GM12878 (cell line): Measurements from ENCODE around the gene PDE6D. TPM values are rescaled to one million over a fixed set of nuclear protein-coding genes. Genes with fewer than 3 reads are reported as not detected.

Experiments used
- ATAC-seq: fragments of 200-7000 bp; cut with Tn5 transposase; 3 replicates; pipeline ENCODE4 v1.9.1; 2020; ENCODE audit warnings: mild to moderate bottlenecking, moderate library complexity
- BruUV-seq: library from RNA; stranded (reverse); fragments of 400-500 nt; replicated peaks from 2 replicates; lab custom pipeline; 2021; lab: Mats Ljungman, UMichigan
- CTCF ChIA-PET: fragments of 300-600 bp; sonication (Branson Sonifier 250); formaldehyde crosslinking; extraction: SDS; loops from one replicate; lab custom pipeline; 2021; ENCODE audit warnings: inconsistent platforms; lab: Yijun Ruan, JAX
- POLR2A ChIA-PET: fragments of 350-600 bp; formaldehyde crosslinking; extraction: SDS; loops from one replicate; lab custom pipeline; 2021; ENCODE audit warnings: inconsistent platforms; lab: Charles Lee
- RAD21 ChIA-PET: fragments of 300-600 bp; sonication (Branson Sonifier 250); formaldehyde crosslinking; loops from one replicate; lab custom pipeline; 2023; ENCODE audit warnings: antibody characterized with exemption; ENCODE audit not compliant: unreplicated experiment; lab: Charles Lee
- SMC1A ChIA-PET: fragments of 300-600 bp; sonication (Branson Sonifier 250); formaldehyde crosslinking; loops from one replicate; lab custom pipeline; 2023; ENCODE audit not compliant: unreplicated experiment, uncharacterized antibody; lab: Charles Lee
- DNase-seq: peaks from one replicate; pipeline ENCODE4 v3.0.0-alpha.2; 2011; ENCODE audit warnings: low read depth, low spot score
- FAIRE-seq: peaks from 3 replicates; lab custom pipeline; 2011; peaks lifted over from hg19 to GRCh38; lab: Jason Lieb, UNC
- H2AFZ ChIP-seq: 2 replicates; pipeline ENCODE4 v1.6.0; 2011; ENCODE audit warnings: low read depth, low read length, control low read depth; ENCODE audit not compliant: control insufficient read depth
- H3K27ac ChIP-seq: 2 replicates; pipeline ENCODE4 v1.5.1; 2011; ENCODE audit warnings: control low read depth; ENCODE audit not compliant: control insufficient read depth, insufficient read depth
- H3K27me3 ChIP-seq, 2 experiments: replicated peaks in 1 of 2; 2 replicates each; pipeline versions ENCODE4 v1.6.0 to v1.6.1; 2011; ENCODE audit warnings: low read length in 1 of 2; ENCODE audit not compliant: control insufficient read depth in 2 of 2, insufficient read depth in 2 of 2
- H3K36me3 ChIP-seq, 2 experiments: 2 replicates each; pipeline ENCODE4 v1.5.1; 2011; ENCODE audit warnings: low read length in 1 of 2; ENCODE audit not compliant: control insufficient read depth in 2 of 2, insufficient read depth in 2 of 2
- H3K4me1 ChIP-seq: 2 replicates; pipeline ENCODE4 v1.6.1; 2011; ENCODE audit warnings: mild to moderate bottlenecking, low read length, moderate library complexity, mixed read lengths; ENCODE audit not compliant: control insufficient read depth, insufficient read depth
- H3K4me2 ChIP-seq: 2 replicates; pipeline ENCODE4 v1.6.0; 2011; ENCODE audit warnings: control low read depth; ENCODE audit not compliant: control insufficient read depth, insufficient read depth
- H3K4me3 ChIP-seq: fragments of 200-600 bp; sonication (generic); 2 replicates; pipeline ENCODE4 v1.5.1; 2016
- H3K79me2 ChIP-seq: 2 replicates; pipeline ENCODE4 v1.6.0; 2011; ENCODE audit warnings: low read length; ENCODE audit not compliant: control insufficient read depth, insufficient read depth
- H3K9ac ChIP-seq: 2 replicates; pipeline ENCODE4 v1.8.0; 2011; ENCODE audit warnings: low read length, control low read depth, mixed read lengths; ENCODE audit not compliant: control insufficient read depth, insufficient read depth
- H3K9me3 ChIP-seq: replicated peaks from 3 replicates; pipeline ENCODE4 v1.5.1; 2011; ENCODE audit warnings: mild to moderate bottlenecking, low read length; ENCODE audit not compliant: control insufficient read depth, insufficient read depth
- H4K20me1 ChIP-seq: 2 replicates; pipeline ENCODE4 v1.6.0; 2011; ENCODE audit not compliant: control insufficient read depth, insufficient read depth
- ATF7 ChIP-seq: fragments of 450-650 bp; IDR thresholded peaks from 2 replicates; pipeline ENCODE4 v1.6.1; 2016; ENCODE audit warnings: low read depth, mild to moderate bottlenecking
- CBFB ChIP-seq: IDR thresholded peaks from 2 replicates; pipeline ENCODE4 v1.6.1; 2016; ENCODE audit warnings: antibody characterized with exemption, low read depth
- CREB1 ChIP-seq: IDR thresholded peaks from 2 replicates; pipeline ENCODE4 v1.6.1; 2012; ENCODE audit warnings: low read depth, mild to moderate bottlenecking, inconsistent platforms
- CREM ChIP-seq: IDR thresholded peaks from 2 replicates; pipeline ENCODE4 v1.6.1; 2014; ENCODE audit warnings: antibody characterized with exemption, low read depth
- EED ChIP-seq: sonication (generic); IDR thresholded peaks from 2 replicates; pipeline ENCODE4 v1.6.1; 2016; ENCODE audit warnings: antibody characterized with exemption, low read depth
- FOXM1 ChIP-seq: IDR thresholded peaks from 2 replicates; pipeline ENCODE4 v1.6.1; 2012; ENCODE audit warnings: low read depth, mild to moderate bottlenecking, inconsistent platforms, low read length, moderate library complexity
- HCFC1 ChIP-seq: fragments of 150-350 bp; IDR thresholded peaks from 2 replicates; pipeline ENCODE4 v1.6.1; 2014; ENCODE audit warnings: low read length
- JUNB ChIP-seq: IDR thresholded peaks from 2 replicates; pipeline ENCODE4 v1.6.1; 2016; ENCODE audit warnings: antibody characterized with exemption, mild to moderate bottlenecking
- LARP7 ChIP-seq: fragments of 450-650 bp; IDR thresholded peaks from 2 replicates; pipeline ENCODE4 v1.6.1; 2017; ENCODE audit warnings: mild to moderate bottlenecking
- PML ChIP-seq: IDR thresholded peaks from 2 replicates; pipeline ENCODE4 v1.6.1; 2012; ENCODE audit warnings: low read length, inconsistent platforms
- RFX5 ChIP-seq: IDR thresholded peaks from 2 replicates; pipeline ENCODE4 v1.6.1; 2011; ENCODE audit warnings: low read depth, low read length, improper control_type of control experiment
- SIX5 ChIP-seq: IDR thresholded peaks from 2 replicates; pipeline ENCODE4 v1.6.1; 2011; ENCODE audit warnings: mild to moderate bottlenecking, low read depth, low read length, moderate library complexity; ENCODE audit not compliant: severe bottlenecking
- SMARCA5 ChIP-seq: fragments of 450-650 bp; IDR thresholded peaks from 2 replicates; pipeline ENCODE4 v1.6.1; 2017; ENCODE audit warnings: mild to moderate bottlenecking
- SUPT20H ChIP-seq: IDR thresholded peaks from 2 replicates; pipeline ENCODE4 v1.6.1; 2011; ENCODE audit warnings: low read depth, mild to moderate bottlenecking, low read length, moderate library complexity, borderline replicate concordance; ENCODE audit not compliant: control insufficient read depth
- TCF12 ChIP-seq: IDR thresholded peaks from 2 replicates; pipeline ENCODE4 v1.6.1; 2011; ENCODE audit warnings: low read depth, mild to moderate bottlenecking, low read length
- TCF3 ChIP-seq: IDR thresholded peaks from 2 replicates; pipeline ENCODE4 v1.6.1; 2012; ENCODE audit warnings: low read depth, mild to moderate bottlenecking, low read length, borderline replicate concordance; ENCODE audit not compliant: insufficient read depth
- ZNF622 ChIP-seq: fragments of 450-650 bp; IDR thresholded peaks from 2 replicates; pipeline ENCODE4 v1.6.1; 2017; ENCODE audit warnings: mild to moderate bottlenecking, inconsistent platforms
- ZZZ3 ChIP-seq: IDR thresholded peaks from 2 replicates; pipeline ENCODE4 v1.6.1; 2011; ENCODE audit warnings: low read depth; ENCODE audit not compliant: control insufficient read depth, insufficient read length
- WGBS: methylation state at CpG from one replicate; pipeline ENCODE4 v1.1.6; 2016; ENCODE audit warnings: low lambda C conversion rate; ENCODE audit not compliant: insufficient replicate concordance, insufficient coverage; ENCODE audit errors: missing lambda C conversion rate; 5-methylcytosine and 5-hydroxymethylcytosine counted together
- in situ Hi-C: fragments of 300-500 bp; cut with MboI; formaldehyde crosslinking; loops from 9 replicates; pipeline ENCODE4 v1.14.3; 2018; ENCODE audit warnings: mixed read lengths
- intact Hi-C: fragments of 100-400 bp; cut with micrococcal nuclease; formaldehyde crosslinking; loops from one replicate; pipeline ENCODE4 v1.14.2; 2022; ENCODE audit not compliant: unreplicated experiment
- polyA plus RNA-seq, 11 experiments: library from polyadenylated mRNA; depleted of rRNA in 4 of 11; unstranded in 6 of 11; stranded (reverse) in 5 of 11; fragments of >200 nt; fragmentation: Nextera tagmentation in 4 of 11; fragmentation: Illumina TruSeq in 1 of 11; extraction: Ambion mirVana in 4 of 11; extraction: Trizol in 1 of 11; gene quantifications; 1 replicate in 1 of 11; 2 replicates in 10 of 11; pipeline versions ENCODE4 v1.2.1 to v1.2.3, GENCODE V29; 2011 to 2016; ENCODE audit warnings: inconsistent platforms in 2 of 11, missing spikeins in 2 of 11, low read depth in 1 of 11
- total RNA-seq, 4 experiments: library from RNA; depleted of rRNA in 3 of 4; stranded (reverse); fragments of >200 nt in 3 of 4; fragmentation: Illumina TruSeq in 1 of 4; extraction: Trizol in 1 of 4; gene quantifications; 2 replicates each; pipeline versions ENCODE4 v1.2.1 to v1.2.3, GENCODE V29; 2013 to 2021
- TF ChIP-seq, protein P1 (sequence below), 3 experiments: IDR thresholded peaks in 2 of 3; conservative IDR thresholded peaks in 1 of 3; 2 replicates each; pipeline ENCODE4 v1.5.1; 2011; ENCODE audit warnings: low read depth in 3 of 3, low read length in 3 of 3, mild to moderate bottlenecking in 3 of 3, control low read depth in 2 of 3, moderate library complexity in 2 of 3, inconsistent platforms in 1 of 3, mixed read lengths in 1 of 3; ENCODE audit not compliant: control insufficient read depth in 2 of 3, insufficient read depth in 1 of 3; ENCODE audit errors: extremely low read depth in 1 of 3

PDE6D gene
- total and polyA plus RNA-seq, 10 of the 15 experiments (the other 5 are each of a cell fraction or from before 2014, with no cell fraction given), result 8.2 to 69.4 (median 56.2) TPM

DNA sequence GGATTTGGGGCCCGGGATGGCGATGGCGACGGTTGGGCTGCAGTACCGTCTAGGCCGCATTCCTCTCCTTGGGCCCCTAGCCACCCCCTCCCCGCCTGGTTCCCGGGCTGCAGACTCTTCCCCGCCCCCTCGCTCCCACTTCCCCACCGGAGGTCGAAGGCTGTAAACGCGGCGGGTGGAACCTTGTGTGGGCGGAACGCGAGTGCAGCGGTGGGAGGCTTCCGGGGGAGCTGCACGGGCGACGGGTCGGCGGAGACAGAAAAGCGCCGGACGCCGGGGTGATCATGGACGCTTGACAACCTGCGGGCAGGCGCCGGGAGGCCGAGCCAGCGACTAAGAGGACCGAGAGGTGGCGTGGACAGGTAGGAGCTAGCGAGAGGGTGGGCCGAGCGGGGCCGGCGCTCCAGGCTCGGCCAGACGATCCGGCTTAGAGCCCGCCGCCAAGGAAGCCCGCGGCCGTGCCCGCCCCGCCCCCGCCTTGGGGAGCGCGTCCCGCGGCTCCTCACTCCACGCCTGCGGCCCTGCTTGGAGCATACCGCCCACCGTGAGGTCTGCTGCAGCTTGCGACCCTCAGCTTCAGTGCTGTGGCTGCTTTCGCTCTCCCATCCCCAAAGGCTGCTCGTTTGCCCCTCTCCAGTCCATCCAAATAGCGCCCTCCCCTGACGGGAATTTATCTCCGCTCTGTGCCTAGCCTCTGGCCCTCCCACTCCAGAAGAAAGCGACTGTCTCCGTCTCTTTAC lies 5.3 kb upstream of the PDE6D start, which contains the start of gene COPS7B:
COPS7B (plus strand) TSS at position 269 of the 740 bp plus-strand sequence. CDS start 2,126 bp downstream, outside the sequence.
- 3% methylated on average over 51 of the region's 69 CpGs for whole genome bisulfite sequencing
- intact Hi-C loops (no loop called here), in situ Hi-C loops (no loop called here)
- H3K36me3 ChIP-seq, result peaks cover 0 to 2% of the 10 kb centered on the region in 2 experiments; a peak in 2 of 4 replicates
- ChIA-PET SMC1A (interaction anchor here (1.0 to 3.2 kb wide), 5 partner anchors 10 to 111 kb away, joined by 4 to 20 read pairs (median 8); no protein-coding TSS in a partner anchor), RAD21 (interaction anchor here (0.8 to 3.4 kb wide), 11 partner anchors 14 to 173 kb away, joined by 3 to 20 read pairs (median 7); no protein-coding TSS in a partner anchor), POLR2A (interaction anchor here (0.6 to 2.0 kb wide), 6 partner anchors 17 to 174 kb away, joined by 3 to 6 read pairs (median 4); no protein-coding TSS in a partner anchor), CTCF (interaction anchor here (1.3 to 3.4 kb wide), 8 partner anchors 10 to 173 kb away, joined by 3 to 31 read pairs (median 8); no protein-coding TSS in a partner anchor)
- H3K9ac ChIP-seq, result peak within 1 kb of the TSS; percentile 68
- DNase-seq (peak; percentile 35), ATAC-seq (peak; percentile 83), FAIRE-seq (no peak)
- peaks cover 13% of the 10 kb centered on the region for H3K4me1 ChIP-seq
- no peaks in the 10 kb centered on the region for H4K20me1 ChIP-seq
- H3K4me2 ChIP-seq, result peak within 1 kb of the TSS; percentile 90
- no peaks in the 10 kb centered on the region for H3K9me3 ChIP-seq
- H3K27ac ChIP-seq, result peak within 1 kb of the TSS; percentile 71
- peak within 1 kb of the TSS; percentile 86 for H2AFZ ChIP-seq
- H3K79me2 ChIP-seq, result peaks cover 39% of the 10 kb centered on the region
- no peaks in the 10 kb centered on the region for H3K27me3 ChIP-seq
- peak within 1 kb of the TSS; percentile 91 for H3K4me3 ChIP-seq
- BruUV-seq, result no TSS peak
- TF ChIP-seq ATF7 (0 out of 2 replicates have a peak, but pooled peaks have one; percentile 8), ZNF622 (no peak), JUNB (no peak), FOXM1 (0 out of 2 replicates have a peak, but pooled peaks have one; percentile 19), SMARCA5 (peak; percentile 74; the same call in 1 of the 2 replicates), ZZZ3 (peak; percentile 75), HCFC1 (peak; percentile 94), CREM (peak; percentile 84), PML (peak; percentile 66; the same call in 1 of the 2 replicates), SUPT20H (no peak; the same call in 1 of the 2 replicates), TCF3 (peak; percentile 85), TCF12 (peak; percentile 76), SIX5 (peak; percentile 83), LARP7 (peak; percentile 93), EED (peak; percentile 62), CREB1 (peak; percentile 82), CBFB (peak; percentile 77), RFX5 (peak; percentile 33; the same call in 1 of the 2 replicates)
- TF ChIP-seq, protein P1, sequence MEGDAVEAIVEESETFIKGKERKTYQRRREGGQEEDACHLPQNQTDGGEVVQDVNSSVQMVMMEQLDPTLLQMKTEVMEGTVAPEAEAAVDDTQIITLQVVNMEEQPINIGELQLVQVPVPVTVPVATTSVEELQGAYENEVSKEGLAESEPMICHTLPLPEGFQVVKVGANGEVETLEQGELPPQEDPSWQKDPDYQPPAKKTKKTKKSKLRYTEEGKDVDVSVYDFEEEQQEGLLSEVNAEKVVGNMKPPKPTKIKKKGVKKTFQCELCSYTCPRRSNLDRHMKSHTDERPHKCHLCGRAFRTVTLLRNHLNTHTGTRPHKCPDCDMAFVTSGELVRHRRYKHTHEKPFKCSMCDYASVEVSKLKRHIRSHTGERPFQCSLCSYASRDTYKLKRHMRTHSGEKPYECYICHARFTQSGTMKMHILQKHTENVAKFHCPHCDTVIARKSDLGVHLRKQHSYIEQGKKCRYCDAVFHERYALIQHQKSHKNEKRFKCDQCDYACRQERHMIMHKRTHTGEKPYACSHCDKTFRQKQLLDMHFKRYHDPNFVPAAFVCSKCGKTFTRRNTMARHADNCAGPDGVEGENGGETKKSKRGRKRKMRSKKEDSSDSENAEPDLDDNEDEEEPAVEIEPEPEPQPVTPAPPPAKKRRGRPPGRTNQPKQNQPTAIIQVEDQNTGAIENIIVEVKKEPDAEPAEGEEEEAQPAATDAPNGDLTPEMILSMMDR (IDR thresholded peaks at IDR 0.05 in 2 of 3, conservative IDR thresholded peaks at IDR 0.05 in 1 of 3; ENCODE audit: control insufficient read depth in 2 of 3, extremely low read depth in 1 of 3, insufficient read depth in 1 of 3, low read depth in 3 of 3, low read length in 3 of 3), result peak; percentile 42 to 58 (median 46); a peak in 4 of 6 replicates
